VCaP (cell line): ENCODE measurements around the gene CD59.
"Not testable (repeated sequence)": the region's sequence is repeated elsewhere in the genome, so short reads cannot be mapped to it uniquely, and the experiment has no call there.

Experiments used
- H3K27ac ChIP-seq: fragments of 450-650 bp; 2 replicates; pipeline ENCODE4 v1.5.1; 2017
- TF ChIP-seq, protein P1 (sequence below): fragments of 450-650 bp; conservative IDR thresholded peaks from 2 replicates; pipeline ENCODE4 v1.5.1; 2017; ENCODE audit warnings: mild to moderate bottlenecking, moderate library complexity

Gene CD59

DNA sequence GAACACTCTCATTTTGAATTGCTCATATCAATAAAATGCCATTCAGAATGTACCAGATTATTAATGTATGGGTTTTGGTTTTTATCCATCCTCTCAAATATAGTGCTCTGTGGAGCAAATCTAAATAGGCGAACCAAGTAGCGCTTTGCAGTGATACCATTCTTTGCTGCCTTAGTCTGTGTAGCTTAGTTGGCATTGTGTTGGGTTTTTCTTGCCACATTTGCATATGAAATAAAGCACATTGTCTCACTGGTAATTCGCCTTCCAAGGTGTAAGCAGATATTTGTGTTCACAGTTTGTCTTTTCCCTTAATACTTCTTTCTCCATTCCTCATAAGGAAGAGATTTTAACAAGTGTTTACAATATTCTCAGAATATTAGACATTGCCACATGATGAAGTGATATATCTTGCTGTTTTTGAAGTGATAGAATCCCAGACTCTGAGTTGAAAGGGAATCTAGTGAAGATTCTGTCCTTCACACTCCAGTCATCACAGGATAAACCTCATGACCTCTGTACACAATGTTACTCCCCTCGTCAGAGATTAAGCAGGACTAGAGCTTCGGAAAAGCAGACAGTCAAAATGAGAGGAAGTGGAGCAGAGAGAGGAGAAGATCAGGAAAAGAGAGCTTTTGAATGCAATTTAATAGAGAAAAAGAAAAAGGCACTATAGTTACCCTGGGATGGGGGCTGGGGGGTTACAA lies 52.1 kb downstream of the CD59 start:
- no peak overlapping the region for H3K27ac ChIP-seq

DNA sequence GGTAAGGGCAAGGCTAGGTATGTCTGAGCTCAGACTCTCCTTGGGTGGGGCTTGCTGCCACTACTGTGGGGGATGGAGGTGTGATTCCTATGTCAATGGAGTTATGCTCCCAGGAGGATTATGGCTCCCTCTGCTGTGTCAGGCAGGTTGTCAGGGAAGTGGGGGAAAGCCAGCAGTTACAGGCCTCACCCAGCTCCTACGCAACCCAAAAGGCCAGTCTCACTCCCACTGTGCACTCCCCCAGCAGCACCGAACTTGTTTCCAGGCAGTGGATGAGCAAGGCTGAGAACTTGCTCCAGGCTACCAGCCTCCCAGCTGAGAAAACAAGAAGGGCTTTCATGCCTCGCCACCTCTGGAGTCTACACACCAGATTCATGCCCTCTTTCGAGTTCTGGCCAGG lies 53.8 kb downstream of the CD59 start:
- H3K27ac ChIP-seq, result no peak overlapping the region
- TF ChIP-seq, protein P1, sequence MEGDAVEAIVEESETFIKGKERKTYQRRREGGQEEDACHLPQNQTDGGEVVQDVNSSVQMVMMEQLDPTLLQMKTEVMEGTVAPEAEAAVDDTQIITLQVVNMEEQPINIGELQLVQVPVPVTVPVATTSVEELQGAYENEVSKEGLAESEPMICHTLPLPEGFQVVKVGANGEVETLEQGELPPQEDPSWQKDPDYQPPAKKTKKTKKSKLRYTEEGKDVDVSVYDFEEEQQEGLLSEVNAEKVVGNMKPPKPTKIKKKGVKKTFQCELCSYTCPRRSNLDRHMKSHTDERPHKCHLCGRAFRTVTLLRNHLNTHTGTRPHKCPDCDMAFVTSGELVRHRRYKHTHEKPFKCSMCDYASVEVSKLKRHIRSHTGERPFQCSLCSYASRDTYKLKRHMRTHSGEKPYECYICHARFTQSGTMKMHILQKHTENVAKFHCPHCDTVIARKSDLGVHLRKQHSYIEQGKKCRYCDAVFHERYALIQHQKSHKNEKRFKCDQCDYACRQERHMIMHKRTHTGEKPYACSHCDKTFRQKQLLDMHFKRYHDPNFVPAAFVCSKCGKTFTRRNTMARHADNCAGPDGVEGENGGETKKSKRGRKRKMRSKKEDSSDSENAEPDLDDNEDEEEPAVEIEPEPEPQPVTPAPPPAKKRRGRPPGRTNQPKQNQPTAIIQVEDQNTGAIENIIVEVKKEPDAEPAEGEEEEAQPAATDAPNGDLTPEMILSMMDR, result no peak

More for the DNA sequence above, 52.1 kb downstream of the CD59 start:
- TF ChIP-seq, protein P1, result no peak

DNA sequence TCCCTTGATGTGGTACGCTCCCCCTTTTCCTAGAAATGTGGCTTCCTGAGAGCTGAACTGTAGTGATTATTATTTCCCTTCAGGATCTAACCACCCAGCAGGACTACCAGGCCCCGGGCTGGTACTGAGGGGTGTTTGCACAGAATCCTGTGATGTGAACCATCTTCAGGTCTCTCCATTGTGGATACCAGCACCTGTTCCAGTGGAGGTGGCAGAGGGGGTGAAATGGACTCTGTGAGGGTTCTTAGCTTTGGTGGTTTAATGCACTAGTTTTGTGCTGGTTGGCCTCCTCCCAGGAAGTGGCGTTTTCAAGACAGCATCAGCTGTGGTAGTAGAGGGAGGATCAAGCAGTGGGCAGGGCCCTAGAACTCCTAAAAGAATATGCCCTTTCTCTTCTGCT lies 54.2 kb downstream of the CD59 start:
- TF ChIP-seq, protein P1, result no peak
- no peak overlapping the region for H3K27ac ChIP-seq

DNA sequence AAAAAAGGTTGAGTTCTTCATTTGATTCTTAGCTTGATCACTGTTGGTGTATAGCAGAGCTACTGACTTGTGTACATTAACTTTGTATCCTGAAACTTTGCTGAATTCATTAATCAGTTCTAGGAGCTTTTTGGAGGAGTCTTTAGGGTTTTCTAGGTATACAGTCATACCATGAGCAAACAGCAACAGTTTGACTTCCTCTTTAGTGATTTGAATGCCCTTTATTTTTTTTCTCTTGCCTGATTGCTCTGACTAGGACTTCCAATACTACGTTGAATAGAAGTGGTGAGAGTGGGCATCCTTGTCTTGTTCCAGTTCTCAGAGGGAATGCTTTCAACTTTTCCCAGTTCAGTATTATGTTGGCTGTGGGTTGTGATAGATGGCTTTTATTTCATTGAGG lies 57.6 kb downstream of the CD59 start:
- not testable (repeated sequence) for H3K27ac ChIP-seq

DNA sequence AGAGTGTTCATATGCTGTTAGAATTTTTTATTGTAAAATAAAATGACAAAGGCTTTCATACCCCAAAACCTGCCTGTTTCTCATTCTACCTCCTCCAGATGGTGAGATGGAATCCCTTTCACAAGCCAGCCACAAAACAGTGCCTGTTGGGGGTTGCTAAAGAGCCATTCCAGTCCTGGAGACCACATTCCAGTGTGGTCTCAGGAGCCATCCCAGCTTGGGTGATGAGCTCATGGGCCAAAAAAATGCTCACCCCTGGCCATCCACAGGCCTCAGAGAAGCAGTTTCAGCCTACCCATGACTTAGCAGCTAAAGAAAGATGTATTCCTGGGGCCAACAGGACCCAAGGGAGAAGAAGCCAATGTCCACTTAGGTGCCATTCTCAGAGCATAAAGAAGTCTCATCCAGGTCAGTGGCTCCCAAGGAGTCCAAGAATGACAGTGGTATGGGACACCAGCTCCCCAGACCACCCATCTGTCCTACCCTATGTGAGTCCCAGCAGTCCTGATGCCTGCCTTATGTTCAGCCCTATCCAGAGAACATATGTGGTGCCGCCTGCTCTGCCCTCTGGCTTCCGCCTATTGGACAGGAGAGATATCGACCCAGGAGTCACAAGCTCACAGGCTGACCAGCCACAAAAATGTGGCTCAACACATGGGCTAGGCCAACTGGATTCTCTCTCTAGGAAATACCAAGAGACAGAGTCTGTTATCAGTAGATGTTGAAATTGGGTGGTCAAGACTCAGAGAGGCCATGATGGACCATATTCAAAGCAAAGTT lies 62.0 kb downstream of the CD59 start:
- no peak overlapping the region for H3K27ac ChIP-seq
- TF ChIP-seq, protein P1, result no peak

DNA sequence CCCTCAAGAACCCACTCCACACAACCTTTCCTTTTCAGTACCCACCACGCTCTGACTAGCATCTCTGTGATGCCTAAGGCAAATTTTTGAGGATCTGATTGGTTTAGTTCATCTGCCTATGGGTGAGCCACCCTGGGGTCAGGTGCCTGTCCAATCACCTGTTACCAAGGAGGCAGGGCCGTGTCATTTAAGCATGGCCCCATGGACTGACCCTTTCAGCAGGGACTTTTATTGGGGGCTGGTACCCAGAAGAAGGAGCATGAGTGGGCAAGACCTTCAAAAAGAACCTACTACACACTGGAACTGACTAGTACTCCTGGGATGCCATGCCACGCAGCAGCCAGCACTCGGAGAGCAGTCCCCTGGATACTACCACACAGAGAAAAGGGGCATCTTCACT lies 64.0 kb downstream of the CD59 start:
- H3K27ac ChIP-seq, result no peak overlapping the region

DNA sequence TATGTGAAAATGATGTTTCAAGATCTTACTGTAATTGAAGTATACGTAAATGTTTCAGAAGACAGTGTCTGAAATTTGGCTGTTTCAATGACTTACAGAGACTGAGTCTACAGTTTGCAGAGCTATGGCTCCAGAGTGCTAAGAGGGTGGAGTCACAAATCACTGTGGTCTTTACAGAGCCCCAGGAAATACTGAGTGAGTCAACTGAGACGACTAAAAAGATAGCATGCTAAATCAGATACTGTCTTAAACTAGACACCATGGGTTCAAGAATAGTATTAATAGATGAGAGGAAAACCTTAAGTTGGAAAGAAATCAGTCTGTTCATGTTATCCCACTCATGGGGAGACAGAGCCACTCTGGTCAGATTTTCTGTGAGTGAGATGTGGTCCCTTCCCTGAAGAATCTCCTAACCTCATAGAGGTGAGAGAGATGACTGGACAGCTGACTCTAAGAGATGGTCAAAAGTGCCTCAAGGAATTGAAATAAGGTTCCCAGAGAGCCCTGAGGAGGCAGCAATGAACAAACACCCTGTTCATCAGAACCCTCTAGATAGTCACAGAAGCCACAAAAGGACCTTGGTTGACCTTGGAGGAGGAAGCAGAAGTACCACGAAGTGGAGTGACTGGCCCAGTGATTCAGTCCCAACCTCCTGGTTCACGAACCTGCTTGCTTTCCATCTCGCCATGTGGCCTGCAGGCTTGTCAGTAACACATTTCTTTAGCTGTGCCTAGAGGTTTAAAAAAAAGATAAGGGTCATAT lies 65.8 kb downstream of the CD59 start:
- no peak overlapping the region for H3K27ac ChIP-seq
- TF ChIP-seq, protein P1, result no peak

More for the DNA sequence above, 64.0 kb downstream of the CD59 start:
- TF ChIP-seq, protein P1, result no peak
